Suprapubic skin (tissue), 4 donors: ENCODE results near the gene ALAS1. TPM values are rescaled to one million over a fixed set of nuclear protein-coding genes. Genes with fewer than 3 reads are reported as not detected.

Experiments
- DNase-seq, 2 donors: peaks; one replicate each; pipeline ENCODE4 v3.0.0-alpha.2; 2019; ENCODE audit warnings: low spot score in 2 of 2
- H3K27ac ChIP-seq: fragments of 200-600 bp; sonication (generic); one replicate; pipeline ENCODE4 v1.5.1; 2019
- H3K27me3 ChIP-seq: fragments of 200-600 bp; sonication (generic); one replicate; pipeline ENCODE4 v1.5.1; 2019
- H3K36me3 ChIP-seq: fragments of 200-600 bp; sonication (generic); one replicate; pipeline ENCODE4 v1.5.1; 2019
- H3K4me1 ChIP-seq: fragments of 200-600 bp; sonication (generic); one replicate; pipeline ENCODE4 v1.5.1; 2019
- H3K4me3 ChIP-seq: fragments of 200-600 bp; sonication (generic); one replicate; pipeline ENCODE4 v1.5.1; 2019; ENCODE audit warnings: mild to moderate bottlenecking
- H3K9me3 ChIP-seq: fragments of 200-600 bp; sonication (generic); one replicate; pipeline ENCODE4 v1.5.1; 2019
- EP300 ChIP-seq: sonication (generic); formaldehyde crosslinking; IDR thresholded peaks from one replicate; pipeline ENCODE4 v1.6.1; 2017; ENCODE audit warnings: antibody characterized with exemption
- POLR2A ChIP-seq, 2 donors: fragments of 450-650 bp; IDR thresholded peaks; one replicate each; pipeline ENCODE4 v1.6.1; 2017; ENCODE audit warnings: antibody characterized with exemption in 2 of 2, mild to moderate bottlenecking in 2 of 2, moderate library complexity in 2 of 2
- POLR2AphosphoS5 ChIP-seq, 3 donors: sonication (generic); formaldehyde crosslinking; IDR thresholded peaks; one replicate each; pipeline ENCODE4 v1.6.1; 2017; ENCODE audit warnings: antibody characterized with exemption in 3 of 3
- WGBS: methylation state at CpG from one replicate; pipeline ENCODE4 v1.1.5; 2018; 5-methylcytosine and 5-hydroxymethylcytosine counted together
- total RNA-seq, 4 donors: library from RNA; depleted of rRNA; stranded (reverse); fragments of >200 nt; gene quantifications; one replicate each; pipeline ENCODE4 v1.1.0, GENCODE V29; 2016
- TF ChIP-seq, protein P1 (sequence below), 2 donors: fragments of 200-600 bp in 1 of 2; fragments of 450-650 bp in 1 of 2; sonication (generic) in 1 of 2; IDR thresholded peaks; one replicate each; pipeline ENCODE4 v1.5.1; 2016 to 2019; ENCODE audit warnings: antibody characterized with exemption in 2 of 2, mild to moderate bottlenecking in 1 of 2, moderate library complexity in 1 of 2

Gene ALAS1
- total RNA-seq, 4 donors from 2014 or later = 28.8 to 54.4 (median 31.9) TPM

- H3K4me3 ChIP-seq = peak overlapping the region; percentile 62
- no peak for DNase-seq
- WGBS = 77% methylated on average over 9 of the region's 14 CpGs
- H3K27me3 ChIP-seq = no peaks in the 10 kb centered on the region
- peaks cover 43% of the 10 kb centered on the region for H3K4me1 ChIP-seq
- H3K27ac ChIP-seq = peak overlapping the region; percentile 83
- peaks cover 40% of the 10 kb centered on the region for H3K36me3 ChIP-seq
- TF ChIP-seq POLR2AphosphoS5 (IDR thresholded peaks at IDR 0.05) (no peak), POLR2A (IDR thresholded peaks at IDR 0.05) (no peak), EP300 (no peak)
- TF ChIP-seq, protein P1, sequence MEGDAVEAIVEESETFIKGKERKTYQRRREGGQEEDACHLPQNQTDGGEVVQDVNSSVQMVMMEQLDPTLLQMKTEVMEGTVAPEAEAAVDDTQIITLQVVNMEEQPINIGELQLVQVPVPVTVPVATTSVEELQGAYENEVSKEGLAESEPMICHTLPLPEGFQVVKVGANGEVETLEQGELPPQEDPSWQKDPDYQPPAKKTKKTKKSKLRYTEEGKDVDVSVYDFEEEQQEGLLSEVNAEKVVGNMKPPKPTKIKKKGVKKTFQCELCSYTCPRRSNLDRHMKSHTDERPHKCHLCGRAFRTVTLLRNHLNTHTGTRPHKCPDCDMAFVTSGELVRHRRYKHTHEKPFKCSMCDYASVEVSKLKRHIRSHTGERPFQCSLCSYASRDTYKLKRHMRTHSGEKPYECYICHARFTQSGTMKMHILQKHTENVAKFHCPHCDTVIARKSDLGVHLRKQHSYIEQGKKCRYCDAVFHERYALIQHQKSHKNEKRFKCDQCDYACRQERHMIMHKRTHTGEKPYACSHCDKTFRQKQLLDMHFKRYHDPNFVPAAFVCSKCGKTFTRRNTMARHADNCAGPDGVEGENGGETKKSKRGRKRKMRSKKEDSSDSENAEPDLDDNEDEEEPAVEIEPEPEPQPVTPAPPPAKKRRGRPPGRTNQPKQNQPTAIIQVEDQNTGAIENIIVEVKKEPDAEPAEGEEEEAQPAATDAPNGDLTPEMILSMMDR (IDR thresholded peaks at IDR 0.05) = no peak
- no peaks in the 10 kb centered on the region for H3K9me3 ChIP-seq
These were observed 48.9 kb downstream of the ALAS1 start for GRCh38 chr3:52246728-52247408.

DNA sequence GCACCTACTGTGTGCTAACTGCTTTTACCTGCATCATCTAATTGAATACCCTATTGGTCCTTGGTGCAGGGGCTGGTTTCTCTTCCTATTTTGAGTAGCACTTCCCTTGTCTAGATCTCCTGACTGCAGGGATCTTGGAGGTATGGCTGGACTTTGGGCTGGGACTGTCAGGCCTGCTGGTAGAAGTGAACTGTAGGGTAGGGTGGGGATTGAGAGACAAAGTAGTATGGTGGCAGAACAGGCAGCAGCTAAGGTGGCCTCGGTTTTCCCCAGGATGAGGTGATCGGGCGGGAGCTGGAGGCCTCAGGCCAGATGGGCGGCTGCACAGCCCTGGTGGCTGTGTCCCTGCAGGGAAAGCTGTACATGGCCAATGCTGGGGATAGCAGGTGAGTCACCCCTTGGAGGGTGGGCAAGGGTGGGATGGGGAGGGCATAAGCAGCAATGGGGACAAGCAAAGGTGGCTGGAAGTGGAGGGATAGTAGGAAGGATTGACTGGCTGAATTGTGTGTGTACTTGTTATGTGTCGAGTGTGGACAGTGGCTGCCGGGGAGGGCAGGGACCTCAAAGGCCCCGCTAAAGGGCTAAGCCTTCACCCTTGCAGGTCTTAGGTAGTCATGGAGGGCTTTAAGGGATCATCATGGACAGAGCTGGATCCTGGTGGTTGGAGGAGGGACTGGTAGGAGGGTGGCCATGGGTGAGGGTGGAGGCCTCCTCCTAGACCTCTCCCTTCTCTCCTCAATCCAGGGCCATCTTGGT is 49.6 kb downstream of the ALAS1 start:
- WGBS = 87% methylated on average over 7 of the region's 7 CpGs
- H3K4me3 ChIP-seq = peak overlapping the region; percentile 62
- H3K4me1 ChIP-seq = peaks cover 50% of the 10 kb centered on the region
- no peak for TF ChIP-seq POLR2A (IDR thresholded peaks at IDR 0.05)
- peaks cover 47% of the 10 kb centered on the region for H3K36me3 ChIP-seq
- H3K9me3 ChIP-seq = no peaks in the 10 kb centered on the region
- no peak overlapping the region for H3K27ac ChIP-seq
- DNase-seq = no peak
- H3K27me3 ChIP-seq = no peaks in the 10 kb centered on the region

DNA sequence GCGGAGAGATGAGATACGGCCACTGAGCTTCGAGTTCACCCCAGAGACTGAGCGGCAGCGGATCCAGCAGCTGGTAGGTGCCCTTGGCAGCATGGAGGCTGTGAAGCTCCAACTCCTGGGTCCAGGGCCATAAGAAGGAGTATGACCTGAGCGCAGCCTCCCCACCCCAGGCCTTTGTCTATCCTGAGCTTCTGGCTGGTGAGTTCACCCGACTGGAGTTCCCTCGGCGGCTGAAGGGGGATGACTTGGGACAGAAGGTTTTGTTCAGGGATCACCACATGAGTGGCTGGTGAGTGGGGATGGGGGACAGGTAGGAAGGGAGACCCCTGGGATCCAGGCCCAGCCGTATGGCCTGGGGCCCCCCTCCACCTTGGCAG is 50.2 kb downstream of the ALAS1 start:
- Histone ChIP-seq H3K4me1 (peaks cover 56% of the 10 kb centered on the region), H3K27ac (no peak overlapping the region), H3K4me3 (no peak overlapping the region), H3K36me3 (peaks cover 48% of the 10 kb centered on the region), H3K27me3 (no peaks in the 10 kb centered on the region), H3K9me3 (no peaks in the 10 kb centered on the region)
- peak in 1 of 2 donors; percentile 78 for DNase-seq
- no peak for TF ChIP-seq POLR2AphosphoS5 (IDR thresholded peaks at IDR 0.05)
- no peak for TF ChIP-seq EP300
- TF ChIP-seq, protein P1 (IDR thresholded peaks at IDR 0.05) = no peak
- no peak for TF ChIP-seq POLR2A (IDR thresholded peaks at IDR 0.05)
- 87% methylated on average over 4 of the region's 10 CpGs for WGBS

DNA sequence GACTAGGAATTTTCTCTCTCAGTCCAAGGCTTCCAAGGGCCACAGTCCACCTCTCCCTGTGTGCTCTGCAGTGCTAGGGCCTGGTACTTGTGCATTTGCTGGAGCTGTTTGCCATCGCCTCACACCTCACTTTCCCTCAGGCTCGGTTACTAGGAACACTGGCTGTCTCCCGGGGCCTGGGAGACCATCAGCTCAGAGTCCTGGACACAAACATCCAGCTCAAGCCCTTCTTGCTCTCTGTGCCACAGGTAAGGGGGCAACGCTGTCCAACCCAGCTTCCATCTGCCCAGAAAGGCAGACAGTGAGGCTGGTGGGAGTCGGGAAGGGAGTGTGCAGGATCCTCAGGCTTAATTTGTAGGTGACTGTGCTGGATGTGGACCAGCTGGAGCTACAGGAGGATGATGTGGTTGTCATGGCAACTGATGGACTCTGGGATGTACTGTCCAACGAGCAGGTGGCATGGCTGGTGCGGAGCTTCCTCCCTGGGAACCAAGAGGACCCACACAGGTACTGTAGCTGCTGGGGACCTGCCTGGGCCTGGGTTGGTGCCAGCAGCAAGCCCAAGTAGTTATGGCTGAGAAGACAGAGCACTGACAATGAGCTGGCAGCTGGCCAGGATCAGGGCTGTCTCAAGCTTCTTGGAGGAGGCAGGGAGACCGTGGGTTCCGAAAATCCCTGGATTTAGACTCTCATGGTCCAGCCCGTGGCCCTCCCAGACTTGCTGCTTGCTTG is 51.0 kb downstream of the ALAS1 start:
- Histone ChIP-seq H3K27me3 (no peaks in the 10 kb centered on the region), H3K36me3 (peaks cover 54% of the 10 kb centered on the region), H3K4me3 (no peak overlapping the region), H3K27ac (no peak overlapping the region), H3K9me3 (no peaks in the 10 kb centered on the region), H3K4me1 (peaks cover 61% of the 10 kb centered on the region)
- WGBS = 80% methylated on average over 3 of the region's 10 CpGs
- TF ChIP-seq, protein P1 (IDR thresholded peaks at IDR 0.05) = no peak
- TF ChIP-seq EP300 (no peak), POLR2AphosphoS5 (IDR thresholded peaks at IDR 0.05) (no peak)
- DNase-seq = peak in 1 of 2 donors; percentile 79

- no peaks in the 10 kb centered on the region for H3K27me3 ChIP-seq
- H3K4me1 ChIP-seq = peaks cover 61% of the 10 kb centered on the region
- 85% methylated on average over 5 of the region's 6 CpGs for WGBS
- H3K36me3 ChIP-seq = peaks cover 56% of the 10 kb centered on the region
- no peak overlapping the region for H3K4me3 ChIP-seq
- DNase-seq = no peak
- H3K27ac ChIP-seq = no peak overlapping the region
- no peaks in the 10 kb centered on the region for H3K9me3 ChIP-seq
- no peak for TF ChIP-seq POLR2A (IDR thresholded peaks at IDR 0.05)
- TF ChIP-seq, protein P1 (IDR thresholded peaks at IDR 0.05) = no peak
- no peak for TF ChIP-seq EP300
- TF ChIP-seq POLR2AphosphoS5 (IDR thresholded peaks at IDR 0.05) = no peak
These were observed 51.7 kb downstream of the ALAS1 start for GRCh38 chr3:52249683-52250082.
